Activated CD8-positive, alpha-beta memory T cell treated with anti-CD3 and anti-CD28 coated beads, Interleukin-2, amount 10 ng/mL, durations not matched to agents 7 days and 5 days (primary cell): ENCODE measurements around the gene STAMBPL1. TPM values are rescaled to one million over a fixed set of nuclear protein-coding genes. Genes with fewer than 3 reads are reported as not detected.

Experiments
- ATAC-seq: fragments of 150-1000 bp; cut with Tn5 transposase; one replicate; pipeline ENCODE4 v1.10.0; 2021; ENCODE audit warnings: moderate library complexity
- CTCF ChIA-PET: fragments of 350-600 bp; sonication (Branson Sonifier 250); formaldehyde crosslinking; loops from one replicate; lab custom pipeline; 2021; ENCODE audit warnings: antibody characterized with exemption; lab: Charles Lee
- DNase-seq: peaks from one replicate; pipeline ENCODE4 v3.0.0-alpha.2; 2020
- H3K27ac Mint-ChIP-seq: one replicate; pipeline ENCODE4 v1.8.0; 2021; ENCODE audit warnings: mild to moderate bottlenecking, mixed read lengths
- H3K27me3 Mint-ChIP-seq: one replicate; pipeline ENCODE4 v1.8.0; 2021; ENCODE audit warnings: mixed read lengths
- H3K36me3 Mint-ChIP-seq: one replicate; pipeline ENCODE4 v1.8.0; 2021; ENCODE audit warnings: mild to moderate bottlenecking, mixed read lengths
- H3K4me1 Mint-ChIP-seq: one replicate; pipeline ENCODE4 v1.8.0; 2021; ENCODE audit warnings: mixed read lengths
- H3K4me3 Mint-ChIP-seq: one replicate; pipeline ENCODE4 v1.8.0; 2021; ENCODE audit warnings: mild to moderate bottlenecking, moderate library complexity, mixed read lengths
- H3K9me3 Mint-ChIP-seq: one replicate; pipeline ENCODE4 v1.8.0; 2022; ENCODE audit warnings: low read depth, mixed read lengths
- total RNA-seq, 2 experiments: library from RNA; stranded (reverse); gene quantifications; one replicate each; pipeline ENCODE4 v1.2.3, GENCODE V29; 2021

The STAMBPL1 gene
- total RNA-seq, 2 experiments from 2014 or later: 29.2 to 53.0 TPM

- H3K4me1 Mint-ChIP-seq: peaks cover 77% of the 10 kb centered on the region
- CTCF ChIA-PET: interaction anchor here (1.1 to 2.3 kb wide), 7 partner anchors 9 to 63 kb away, joined by 3 to 11 read pairs (median 4); no protein-coding TSS in a partner anchor
- peak; percentile 70 for ATAC-seq
- peaks cover 45% of the 10 kb centered on the region for H3K36me3 Mint-ChIP-seq
- no peaks in the 10 kb centered on the region for H3K9me3 Mint-ChIP-seq
- H3K27ac Mint-ChIP-seq: no peak overlapping the region
- peak; percentile 52 for DNase-seq
- peak overlapping the region; percentile 4 for H3K4me3 Mint-ChIP-seq
- no peaks in the 10 kb centered on the region for H3K27me3 Mint-ChIP-seq
Observed at GRCh38 chr10:88886557-88886956, 6.5 kb downstream of the STAMBPL1 start.

GRCh38 chr10:88888810-88889445 lies 8.9 kb downstream of the STAMBPL1 start:
- Mint-ChIP-seq H3K4me1 (peaks cover 68% of the 10 kb centered on the region), H3K36me3 (peaks cover 30% of the 10 kb centered on the region), H3K4me3 (no peak overlapping the region), H3K27me3 (no peaks in the 10 kb centered on the region), H3K27ac (no peak overlapping the region), H3K9me3 (no peaks in the 10 kb centered on the region)
- no peak for ATAC-seq
- DNase-seq: no peak
- CTCF ChIA-PET: interaction anchor here (0.7 to 1.7 kb wide), 3 partner anchors 8 to 13 kb away, joined by 3 to 4 read pairs (median 3); partner anchors contain the start of gene STAMBPL1

- Mint-ChIP-seq H3K9me3 (no peaks in the 10 kb centered on the region), H3K27ac (no peak overlapping the region), H3K27me3 (no peaks in the 10 kb centered on the region), H3K4me3 (no peak overlapping the region), H3K4me1 (peaks cover 64% of the 10 kb centered on the region), H3K36me3 (peaks cover 33% of the 10 kb centered on the region)
- no peak for DNase-seq
- no peak for ATAC-seq
- CTCF ChIA-PET: interaction anchor here (1.2 kb wide), 1 partner anchor 54 kb away, joined by 8 read pairs; no protein-coding TSS in a partner anchor
Observed at GRCh38 chr10:88889559-88890337, 9.7 kb downstream of the STAMBPL1 start.

GRCh38 chr10:88890681-88891381 lies 10.8 kb downstream of the STAMBPL1 start:
- Mint-ChIP-seq H3K27ac (no peak overlapping the region), H3K4me3 (no peak overlapping the region), H3K27me3 (no peaks in the 10 kb centered on the region), H3K4me1 (peaks cover 63% of the 10 kb centered on the region), H3K36me3 (peaks cover 40% of the 10 kb centered on the region), H3K9me3 (no peaks in the 10 kb centered on the region)
- no peak for ATAC-seq
- DNase-seq: no peak
- CTCF ChIA-PET: interaction anchor here (1.2 to 1.4 kb wide), 3 partner anchors 42 to 55 kb away, joined by 4 to 8 read pairs (median 6); no protein-coding TSS in a partner anchor

GRCh38 chr10:88892222-88892967 lies 12.3 kb downstream of the STAMBPL1 start:
- peaks cover 66% of the 10 kb centered on the region for H3K4me1 Mint-ChIP-seq
- H3K27me3 Mint-ChIP-seq: no peaks in the 10 kb centered on the region
- H3K27ac Mint-ChIP-seq: no peak overlapping the region
- DNase-seq (no peak), ATAC-seq (no peak)
- H3K36me3 Mint-ChIP-seq: peaks cover 44% of the 10 kb centered on the region
- CTCF ChIA-PET: interaction anchor here (1.2 to 2.6 kb wide), 4 partner anchors 9 to 56 kb away, joined by 3 to 6 read pairs (median 5); no protein-coding TSS in a partner anchor
- H3K9me3 Mint-ChIP-seq: no peaks in the 10 kb centered on the region
- H3K4me3 Mint-ChIP-seq: no peak overlapping the region

- CTCF ChIA-PET: interaction anchor here (1.4 to 2.6 kb wide), 2 partner anchors 10 to 41 kb away, joined by 3 to 6 read pairs; no protein-coding TSS in a partner anchor
- no peaks in the 10 kb centered on the region for H3K9me3 Mint-ChIP-seq
- no peaks in the 10 kb centered on the region for H3K27me3 Mint-ChIP-seq
- peaks cover 44% of the 10 kb centered on the region for H3K36me3 Mint-ChIP-seq
- H3K4me3 Mint-ChIP-seq: no peak overlapping the region
- ATAC-seq (no peak), DNase-seq (no peak)
- peaks cover 62% of the 10 kb centered on the region for H3K4me1 Mint-ChIP-seq
- H3K27ac Mint-ChIP-seq: no peak overlapping the region
Observed at GRCh38 chr10:88893611-88894010, 13.6 kb downstream of the STAMBPL1 start.

GRCh38 chr10:88895250-88895649 lies 15.2 kb downstream of the STAMBPL1 start:
- Mint-ChIP-seq H3K9me3 (no peaks in the 10 kb centered on the region), H3K36me3 (peaks cover 47% of the 10 kb centered on the region), H3K4me3 (no peak overlapping the region), H3K27ac (no peak overlapping the region), H3K27me3 (no peaks in the 10 kb centered on the region), H3K4me1 (peaks cover 61% of the 10 kb centered on the region)
- CTCF ChIA-PET: interaction anchor here (1.2 to 1.3 kb wide), 2 partner anchors 8 to 96 kb away, joined by 3 read pairs; partner anchors contain the start of gene FAS
- DNase-seq (no peak), ATAC-seq (no peak)

- peaks cover 47% of the 10 kb centered on the region for H3K36me3 Mint-ChIP-seq
- no peak for ATAC-seq
- no peaks in the 10 kb centered on the region for H3K9me3 Mint-ChIP-seq
- DNase-seq: no peak
- H3K27ac Mint-ChIP-seq: peak overlapping the region; percentile 18
- H3K4me3 Mint-ChIP-seq: no peak overlapping the region
- no peaks in the 10 kb centered on the region for H3K27me3 Mint-ChIP-seq
- H3K4me1 Mint-ChIP-seq: peaks cover 66% of the 10 kb centered on the region
- CTCF ChIA-PET: interaction anchor here (1.2 to 1.3 kb wide), 3 partner anchors 8 to 95 kb away, joined by 3 to 4 read pairs (median 3); partner anchors contain the start of gene FAS
Observed at GRCh38 chr10:88896372-88896993, 16.4 kb downstream of the STAMBPL1 start.

- Mint-ChIP-seq H3K9me3 (no peaks in the 10 kb centered on the region), H3K4me1 (peaks cover 69% of the 10 kb centered on the region), H3K27ac (peak overlapping the region; percentile 4), H3K27me3 (no peaks in the 10 kb centered on the region), H3K4me3 (no peak overlapping the region), H3K36me3 (peaks cover 49% of the 10 kb centered on the region)
- ATAC-seq: peak; percentile 32
- CTCF ChIA-PET: interaction anchor here (1.2 to 5.9 kb wide), 3 partner anchors 9 to 61 kb away, joined by 3 to 31 read pairs (median 4); no protein-coding TSS in a partner anchor
- no peak for DNase-seq
Observed at GRCh38 chr10:88896994-88897853, 17.2 kb downstream of the STAMBPL1 start.

- ATAC-seq (no peak), DNase-seq (no peak)
- no peaks in the 10 kb centered on the region for H3K9me3 Mint-ChIP-seq
- no peaks in the 10 kb centered on the region for H3K27me3 Mint-ChIP-seq
- H3K4me1 Mint-ChIP-seq: peaks cover 65% of the 10 kb centered on the region
- H3K36me3 Mint-ChIP-seq: peaks cover 59% of the 10 kb centered on the region
- no peak overlapping the region for H3K27ac Mint-ChIP-seq
- H3K4me3 Mint-ChIP-seq: no peak overlapping the region
- CTCF ChIA-PET: interaction anchor here (0.6 to 5.9 kb wide), 4 partner anchors 13 to 74 kb away, joined by 4 to 31 read pairs (median 6); no protein-coding TSS in a partner anchor
Observed at GRCh38 chr10:88898727-88899126, 18.7 kb downstream of the STAMBPL1 start.

- Mint-ChIP-seq H3K27me3 (no peaks in the 10 kb centered on the region), H3K27ac (no peak overlapping the region), H3K36me3 (peaks cover 60% of the 10 kb centered on the region), H3K4me1 (peaks cover 59% of the 10 kb centered on the region), H3K9me3 (no peaks in the 10 kb centered on the region), H3K4me3 (no peak overlapping the region)
- ATAC-seq (no peak), DNase-seq (no peak)
- CTCF ChIA-PET: interaction anchor here (1.0 to 5.9 kb wide), 8 partner anchors 10 to 64 kb away, joined by 3 to 31 read pairs (median 8); partner anchors contain the start of gene STAMBPL1
Observed at GRCh38 chr10:88899886-88900285, 19.8 kb downstream of the STAMBPL1 start.
